ENCODE measurements around the gene TRIM23.

DNA sequence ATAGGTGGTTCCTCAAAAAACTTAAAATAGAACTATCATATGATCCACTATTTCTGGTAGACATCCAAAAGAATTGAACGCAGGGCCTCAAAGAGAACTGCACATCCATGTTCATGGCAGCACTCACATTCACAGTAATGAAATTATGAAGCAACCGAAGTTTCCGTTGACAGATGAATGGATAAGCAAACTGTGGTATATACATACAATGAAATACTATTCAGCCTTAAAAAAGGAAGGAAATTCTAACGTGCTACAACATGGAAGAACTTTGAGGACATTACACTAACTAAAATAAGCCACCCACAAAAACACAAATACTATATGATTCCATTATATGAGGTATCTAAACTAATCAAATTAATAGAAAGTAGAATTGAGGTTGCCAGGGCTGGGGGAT, 79.7 kb downstream of the TRIM23 start:
- TF ChIP-seq, protein P1, sequence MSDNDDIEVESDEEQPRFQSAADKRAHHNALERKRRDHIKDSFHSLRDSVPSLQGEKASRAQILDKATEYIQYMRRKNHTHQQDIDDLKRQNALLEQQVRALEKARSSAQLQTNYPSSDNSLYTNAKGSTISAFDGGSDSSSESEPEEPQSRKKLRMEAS (IDR thresholded peaks at IDR 0.05): no peak
- TF ChIP-seq YY1 (IDR thresholded peaks at IDR 0.05; ENCODE audit: low read depth) (no peak), TCF12 (IDR thresholded peaks at IDR 0.05; ENCODE audit: low read depth) (no peak), CREB1 (IDR thresholded peaks at IDR 0.05; ENCODE audit: low read depth) (no peak), CEBPB (IDR thresholded peaks at IDR 0.05) (no peak), TAF1 (IDR thresholded peaks at IDR 0.05; ENCODE audit: low read depth) (no peak), EGR1 (IDR thresholded peaks at IDR 0.05) (no peak), TEAD4 (IDR thresholded peaks at IDR 0.05) (no peak), EP300 (IDR thresholded peaks at IDR 0.05; ENCODE audit: borderline replicate concordance) (no peak), RAD21 (IDR thresholded peaks at IDR 0.05; ENCODE audit: low read depth) (no peak), FOXM1 (IDR thresholded peaks at IDR 0.05; ENCODE audit: borderline replicate concordance, low read depth) (no peak), NFIC (IDR thresholded peaks at IDR 0.05) (no peak)
- TF ChIP-seq, protein P2, sequence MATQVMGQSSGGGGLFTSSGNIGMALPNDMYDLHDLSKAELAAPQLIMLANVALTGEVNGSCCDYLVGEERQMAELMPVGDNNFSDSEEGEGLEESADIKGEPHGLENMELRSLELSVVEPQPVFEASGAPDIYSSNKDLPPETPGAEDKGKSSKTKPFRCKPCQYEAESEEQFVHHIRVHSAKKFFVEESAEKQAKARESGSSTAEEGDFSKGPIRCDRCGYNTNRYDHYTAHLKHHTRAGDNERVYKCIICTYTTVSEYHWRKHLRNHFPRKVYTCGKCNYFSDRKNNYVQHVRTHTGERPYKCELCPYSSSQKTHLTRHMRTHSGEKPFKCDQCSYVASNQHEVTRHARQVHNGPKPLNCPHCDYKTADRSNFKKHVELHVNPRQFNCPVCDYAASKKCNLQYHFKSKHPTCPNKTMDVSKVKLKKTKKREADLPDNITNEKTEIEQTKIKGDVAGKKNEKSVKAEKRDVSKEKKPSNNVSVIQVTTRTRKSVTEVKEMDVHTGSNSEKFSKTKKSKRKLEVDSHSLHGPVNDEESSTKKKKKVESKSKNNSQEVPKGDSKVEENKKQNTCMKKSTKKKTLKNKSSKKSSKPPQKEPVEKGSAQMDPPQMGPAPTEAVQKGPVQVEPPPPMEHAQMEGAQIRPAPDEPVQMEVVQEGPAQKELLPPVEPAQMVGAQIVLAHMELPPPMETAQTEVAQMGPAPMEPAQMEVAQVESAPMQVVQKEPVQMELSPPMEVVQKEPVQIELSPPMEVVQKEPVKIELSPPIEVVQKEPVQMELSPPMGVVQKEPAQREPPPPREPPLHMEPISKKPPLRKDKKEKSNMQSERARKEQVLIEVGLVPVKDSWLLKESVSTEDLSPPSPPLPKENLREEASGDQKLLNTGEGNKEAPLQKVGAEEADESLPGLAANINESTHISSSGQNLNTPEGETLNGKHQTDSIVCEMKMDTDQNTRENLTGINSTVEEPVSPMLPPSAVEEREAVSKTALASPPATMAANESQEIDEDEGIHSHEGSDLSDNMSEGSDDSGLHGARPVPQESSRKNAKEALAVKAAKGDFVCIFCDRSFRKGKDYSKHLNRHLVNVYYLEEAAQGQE (IDR thresholded peaks at IDR 0.05; ENCODE audit: low read depth): no peak
- TF ChIP-seq, protein P3, sequence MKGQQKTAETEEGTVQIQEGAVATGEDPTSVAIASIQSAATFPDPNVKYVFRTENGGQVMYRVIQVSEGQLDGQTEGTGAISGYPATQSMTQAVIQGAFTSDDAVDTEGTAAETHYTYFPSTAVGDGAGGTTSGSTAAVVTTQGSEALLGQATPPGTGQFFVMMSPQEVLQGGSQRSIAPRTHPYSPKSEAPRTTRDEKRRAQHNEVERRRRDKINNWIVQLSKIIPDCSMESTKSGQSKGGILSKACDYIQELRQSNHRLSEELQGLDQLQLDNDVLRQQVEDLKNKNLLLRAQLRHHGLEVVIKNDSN (IDR thresholded peaks at IDR 0.05): no peak

All from Ishikawa (cell line).